ENCODE data around the gene ENTPD2.

The ENTPD2 gene

GRCh38 chr9:137053944-137054931 is at the start of gene ENTPD2:
TSS of gene ENTPD2 (minus strand) at chr9:137054061. CDS start at chr9:137053997, 64 bp downstream.
- H3K27ac ChIP-seq (ENCODE audit: low read depth, low read length), result no peak within 1 kb of the TSS
- no peak within 1 kb of the TSS for H3K4me3 ChIP-seq (ENCODE audit: insufficient read depth, low read length, poor library complexity, severe bottlenecking)
- no peak within 1 kb of the TSS for H3K9ac ChIP-seq (ENCODE audit: low read length)
- no peak within 1 kb of the TSS for H3K4me2 ChIP-seq (ENCODE audit: low read depth, low read length, poor library complexity, severe bottlenecking)
- H3K36me3 ChIP-seq (ENCODE audit: low read length), result no peaks in the 10 kb centered on the region
- no peaks in the 10 kb centered on the region for H3K79me2 ChIP-seq (ENCODE audit: insufficient read depth, low read length)
- no peaks in the 10 kb centered on the region for H3F3A ChIP-seq (ENCODE audit: insufficient read depth)
- no peaks in the 10 kb centered on the region for H3K27me3 ChIP-seq (ENCODE audit: low read length)
- no peak within 1 kb of the TSS for H2AFZ ChIP-seq (ENCODE audit: low read depth, low read length, severe bottlenecking)
- TF ChIP-seq CTCF (IDR thresholded peaks at IDR 0.05; ENCODE audit: insufficient read depth, low read length, poor library complexity, severe bottlenecking) (no peak), EZH2phosphoT487 (conservative IDR thresholded peaks at IDR 0.05; ENCODE audit: low read length) (no peak)
- no peaks in the 10 kb centered on the region for H3K9me2 ChIP-seq (replicated peaks; ENCODE audit: insufficient read depth, low read length)
- no peaks in the 10 kb centered on the region for H3K9me3 ChIP-seq (ENCODE audit: insufficient read depth, low read length)
- H4K20me1 ChIP-seq (ENCODE audit: low read depth, low read length), result no peaks in the 10 kb centered on the region

DNA sequence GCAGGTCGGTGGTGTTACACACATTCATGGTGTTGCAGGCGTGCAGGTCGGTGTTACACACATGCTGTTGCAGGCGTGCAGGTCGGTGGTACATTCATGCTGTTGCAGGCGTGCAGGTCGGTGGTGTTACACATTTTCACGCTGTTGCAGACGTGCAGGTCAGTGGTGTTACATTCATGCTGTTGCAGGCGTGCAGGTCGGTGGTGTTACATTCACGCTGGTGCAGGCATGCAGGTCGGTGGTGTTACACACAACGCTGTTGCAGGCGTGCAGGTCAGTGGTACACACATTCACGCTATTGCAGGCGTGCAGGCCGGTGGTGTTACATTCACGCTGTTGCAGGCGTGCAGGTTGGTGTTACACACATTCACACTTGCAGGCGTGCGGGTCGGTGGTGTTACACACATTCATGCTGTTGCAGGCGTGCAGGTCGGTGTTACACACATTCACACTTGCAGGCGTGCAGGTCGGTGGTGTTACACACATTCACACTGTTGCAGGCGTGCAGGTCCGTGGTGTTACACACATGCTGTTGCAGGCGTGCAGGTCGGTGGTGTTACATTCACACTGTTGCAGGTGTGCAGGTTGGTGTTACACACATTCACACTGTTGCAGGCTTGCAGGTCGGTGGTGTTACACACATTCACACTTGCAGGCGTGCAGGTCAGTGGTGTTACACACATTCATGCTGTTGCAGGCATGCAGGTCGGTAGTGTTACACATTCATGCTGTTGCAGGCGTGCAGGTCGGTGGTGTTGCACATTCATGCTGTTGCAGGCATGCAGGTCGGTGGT is 49.5 kb upstream of the ENTPD2 start:
- Histone ChIP-seq H3F3A (ENCODE audit: insufficient read depth) (no peaks in the 10 kb centered on the region), H3K4me3 (ENCODE audit: insufficient read depth, low read length, poor library complexity, severe bottlenecking) (no peak overlapping the region), H3K27me3 (ENCODE audit: low read length) (no peaks in the 10 kb centered on the region), H2AFZ (ENCODE audit: low read depth, low read length, severe bottlenecking) (no peak overlapping the region), H3K27ac (ENCODE audit: low read depth, low read length) (no peak overlapping the region), H3K9ac (ENCODE audit: low read length) (no peak overlapping the region), H3K9me2 (replicated peaks; ENCODE audit: insufficient read depth, low read length) (no peaks in the 10 kb centered on the region), H4K20me1 (ENCODE audit: low read depth, low read length) (no peaks in the 10 kb centered on the region), H3K4me2 (ENCODE audit: low read depth, low read length, poor library complexity, severe bottlenecking) (no peak overlapping the region), H3K9me3 (ENCODE audit: insufficient read depth, low read length) (peaks cover 23% of the 10 kb centered on the region; the same call in 1 of the 2 replicates), H3K79me2 (ENCODE audit: insufficient read depth, low read length) (no peaks in the 10 kb centered on the region), H3K36me3 (ENCODE audit: low read length) (peaks cover 31% of the 10 kb centered on the region)
- TF ChIP-seq CTCF (IDR thresholded peaks at IDR 0.05; ENCODE audit: insufficient read depth, low read length, poor library complexity, severe bottlenecking), result no peak
- TF ChIP-seq EZH2phosphoT487 (conservative IDR thresholded peaks at IDR 0.05; ENCODE audit: low read length), result no peak

DNA sequence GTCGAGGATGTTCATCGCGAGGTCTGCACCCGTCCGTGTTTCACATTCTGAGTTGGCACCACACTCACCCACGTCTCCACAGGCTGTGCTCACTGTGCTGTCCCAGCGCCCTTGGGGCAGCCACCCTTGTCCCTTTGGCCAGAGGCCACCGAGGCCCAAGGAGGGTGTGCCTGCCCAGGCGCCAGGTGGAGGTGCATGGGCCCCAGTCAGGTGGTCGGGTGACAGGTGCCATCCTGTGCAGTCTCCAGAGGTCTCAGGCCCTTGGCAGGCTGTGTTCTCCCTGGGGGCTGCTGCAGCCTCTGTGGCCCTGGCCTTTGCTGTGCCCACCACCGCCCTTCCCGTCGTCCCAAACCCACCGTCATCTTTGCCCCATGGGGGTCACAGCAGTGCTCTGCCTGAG is 45.4 kb upstream of the ENTPD2 start:
- no peak overlapping the region for H3K27ac ChIP-seq (ENCODE audit: low read depth, low read length)
- H3K9ac ChIP-seq (ENCODE audit: low read length), result no peak overlapping the region
- H4K20me1 ChIP-seq (ENCODE audit: low read depth, low read length), result no peaks in the 10 kb centered on the region
- no peak overlapping the region for H3K4me2 ChIP-seq (ENCODE audit: low read depth, low read length, poor library complexity, severe bottlenecking)
- no peak for TF ChIP-seq CTCF (IDR thresholded peaks at IDR 0.05; ENCODE audit: insufficient read depth, low read length, poor library complexity, severe bottlenecking)
- TF ChIP-seq EZH2phosphoT487 (conservative IDR thresholded peaks at IDR 0.05; ENCODE audit: low read length), result no peak
- H3K9me2 ChIP-seq (replicated peaks; ENCODE audit: insufficient read depth, low read length), result no peaks in the 10 kb centered on the region
- peaks cover 23% of the 10 kb centered on the region; the same call in 1 of the 2 replicates for H3K9me3 ChIP-seq (ENCODE audit: insufficient read depth, low read length)
- peaks cover 31% of the 10 kb centered on the region for H3K36me3 ChIP-seq (ENCODE audit: low read length)
- H3K79me2 ChIP-seq (ENCODE audit: insufficient read depth, low read length), result no peaks in the 10 kb centered on the region
- H3K27me3 ChIP-seq (ENCODE audit: low read length), result no peaks in the 10 kb centered on the region
- no peak overlapping the region for H3K4me3 ChIP-seq (ENCODE audit: insufficient read depth, low read length, poor library complexity, severe bottlenecking)
- no peak overlapping the region for H2AFZ ChIP-seq (ENCODE audit: low read depth, low read length, severe bottlenecking)
- no peaks in the 10 kb centered on the region for H3F3A ChIP-seq (ENCODE audit: insufficient read depth)
